ENCODE data around the gene KIRREL1. TPM values are rescaled to one million over a fixed set of nuclear protein-coding genes. Genes with fewer than 3 reads are reported as not detected.
A peak's percentile ranks its signal among the peaks of the same experiment; 100 is the strongest.

Gene KIRREL1
- total RNA-seq, 3 donors from 2014 or later, result 26.1 to 55.5 (median 34.1) TPM

DNA sequence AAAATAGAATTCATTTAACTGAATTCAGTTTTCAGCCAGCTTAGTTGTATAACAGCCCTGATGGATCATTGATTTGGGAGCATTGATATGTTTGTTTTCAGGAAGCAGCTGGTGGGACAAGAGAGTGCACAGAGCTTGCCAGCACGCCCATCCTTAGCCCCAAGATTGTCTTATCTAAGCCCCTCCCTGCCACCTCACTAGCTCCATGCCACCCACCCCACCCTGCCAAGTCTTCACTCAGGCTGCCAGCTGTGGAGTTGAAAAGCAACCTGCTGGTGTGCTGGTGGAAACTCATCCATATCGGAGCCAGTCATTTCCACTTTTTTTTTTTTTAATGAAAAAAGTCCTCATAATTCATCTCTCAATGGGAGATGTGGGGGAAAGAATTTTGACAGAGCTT lies 11.8 kb downstream of the KIRREL1 start:
- TF ChIP-seq POLR2AphosphoS5 (IDR thresholded peaks at IDR 0.05) (no peak), POLR2A (IDR thresholded peaks at IDR 0.05) (no peak)
- TF ChIP-seq, protein P1, sequence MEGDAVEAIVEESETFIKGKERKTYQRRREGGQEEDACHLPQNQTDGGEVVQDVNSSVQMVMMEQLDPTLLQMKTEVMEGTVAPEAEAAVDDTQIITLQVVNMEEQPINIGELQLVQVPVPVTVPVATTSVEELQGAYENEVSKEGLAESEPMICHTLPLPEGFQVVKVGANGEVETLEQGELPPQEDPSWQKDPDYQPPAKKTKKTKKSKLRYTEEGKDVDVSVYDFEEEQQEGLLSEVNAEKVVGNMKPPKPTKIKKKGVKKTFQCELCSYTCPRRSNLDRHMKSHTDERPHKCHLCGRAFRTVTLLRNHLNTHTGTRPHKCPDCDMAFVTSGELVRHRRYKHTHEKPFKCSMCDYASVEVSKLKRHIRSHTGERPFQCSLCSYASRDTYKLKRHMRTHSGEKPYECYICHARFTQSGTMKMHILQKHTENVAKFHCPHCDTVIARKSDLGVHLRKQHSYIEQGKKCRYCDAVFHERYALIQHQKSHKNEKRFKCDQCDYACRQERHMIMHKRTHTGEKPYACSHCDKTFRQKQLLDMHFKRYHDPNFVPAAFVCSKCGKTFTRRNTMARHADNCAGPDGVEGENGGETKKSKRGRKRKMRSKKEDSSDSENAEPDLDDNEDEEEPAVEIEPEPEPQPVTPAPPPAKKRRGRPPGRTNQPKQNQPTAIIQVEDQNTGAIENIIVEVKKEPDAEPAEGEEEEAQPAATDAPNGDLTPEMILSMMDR (IDR thresholded peaks at IDR 0.05), result no peak
- H3K4me3 ChIP-seq, result no peak overlapping the region
- H3K27ac ChIP-seq, result peak overlapping the region; percentile 11 to 98
- H3K4me1 ChIP-seq, result peaks cover 14 to 25% of the 10 kb centered on the region in 2 donors
- H3K27me3 ChIP-seq, result no peaks in the 10 kb centered on the region
- H3K36me3 ChIP-seq, result no peaks in the 10 kb centered on the region
- DNase-seq (ENCODE audit: low spot score in 2 of 2), result no peak
- intact Hi-C loops (cut with DNase I; ENCODE audit: low total_unique reads), result no loop called here
- no peaks in the 10 kb centered on the region for H3K9me3 ChIP-seq

GRCh38 chr1:158007180-158007579 lies 13.7 kb downstream of the KIRREL1 start:
- Histone ChIP-seq H3K9me3 (no peaks in the 10 kb centered on the region), H3K27me3 (no peaks in the 10 kb centered on the region), H3K4me3 (peak overlapping the region in 2 of 3 donors; percentile 9 to 34), H3K4me1 (peaks cover 19 to 24% of the 10 kb centered on the region in 2 donors), H3K27ac (peak overlapping the region; percentile 85 to 98), H3K36me3 (no peaks in the 10 kb centered on the region)
- intact Hi-C loops (cut with DNase I; ENCODE audit: low total_unique reads), result no loop called here
- DNase-seq (ENCODE audit: low spot score in 2 of 2), result no peak
- TF ChIP-seq, protein P1 (IDR thresholded peaks at IDR 0.05), result no peak
- TF ChIP-seq POLR2AphosphoS5 (IDR thresholded peaks at IDR 0.05) (no peak), POLR2A (IDR thresholded peaks at IDR 0.05) (no peak)

- intact Hi-C loops (cut with DNase I; ENCODE audit: low total_unique reads), result no loop called here
- Histone ChIP-seq H3K9me3 (no peaks in the 10 kb centered on the region), H3K36me3 (no peaks in the 10 kb centered on the region), H3K4me1 (peaks cover 19% of the 10 kb centered on the region in 2 donors), H3K4me3 (peak overlapping the region in 2 of 3 donors; percentile 9 to 34), H3K27ac (peak overlapping the region; percentile 85 to 98), H3K27me3 (no peaks in the 10 kb centered on the region)
- TF ChIP-seq POLR2AphosphoS5 (IDR thresholded peaks at IDR 0.05) (no peak), POLR2A (IDR thresholded peaks at IDR 0.05) (no peak)
- TF ChIP-seq, protein P1 (IDR thresholded peaks at IDR 0.05), result no peak
- DNase-seq (ENCODE audit: low spot score in 2 of 2), result no peak
These were observed 14.4 kb downstream of the KIRREL1 start for GRCh38 chr1:158007667-158008386.

DNA sequence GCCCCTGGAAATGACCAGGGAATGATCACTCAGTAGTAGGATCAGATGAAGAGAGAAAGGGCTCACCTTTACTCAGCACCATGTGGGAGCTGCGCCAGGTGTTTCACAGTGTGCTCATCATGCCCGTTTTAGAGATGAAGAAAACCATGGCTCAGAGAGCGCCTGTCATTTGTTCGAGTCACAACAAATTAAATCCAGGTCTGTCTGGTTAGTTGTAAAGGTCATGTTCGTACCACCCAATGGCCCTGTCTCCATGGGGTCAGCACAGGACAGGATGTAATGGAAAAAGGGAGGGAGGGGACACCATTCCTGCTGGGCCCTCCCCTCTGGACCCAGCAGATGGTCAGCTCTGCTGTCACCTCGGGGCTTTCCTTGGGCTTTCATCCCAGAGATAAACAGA lies 15.2 kb downstream of the KIRREL1 start:
- TF ChIP-seq POLR2AphosphoS5 (IDR thresholded peaks at IDR 0.05) (no peak), POLR2A (IDR thresholded peaks at IDR 0.05) (no peak)
- TF ChIP-seq, protein P1 (IDR thresholded peaks at IDR 0.05), result no peak
- Histone ChIP-seq H3K36me3 (no peaks in the 10 kb centered on the region), H3K9me3 (no peaks in the 10 kb centered on the region), H3K4me3 (no peak overlapping the region), H3K27me3 (no peaks in the 10 kb centered on the region), H3K4me1 (peaks cover 17 to 19% of the 10 kb centered on the region in 2 donors), H3K27ac (peak overlapping the region; percentile 85 to 98)
- intact Hi-C loops (cut with DNase I; ENCODE audit: low total_unique reads), result no loop called here
- no peak for DNase-seq (ENCODE audit: low spot score in 2 of 2)

DNA sequence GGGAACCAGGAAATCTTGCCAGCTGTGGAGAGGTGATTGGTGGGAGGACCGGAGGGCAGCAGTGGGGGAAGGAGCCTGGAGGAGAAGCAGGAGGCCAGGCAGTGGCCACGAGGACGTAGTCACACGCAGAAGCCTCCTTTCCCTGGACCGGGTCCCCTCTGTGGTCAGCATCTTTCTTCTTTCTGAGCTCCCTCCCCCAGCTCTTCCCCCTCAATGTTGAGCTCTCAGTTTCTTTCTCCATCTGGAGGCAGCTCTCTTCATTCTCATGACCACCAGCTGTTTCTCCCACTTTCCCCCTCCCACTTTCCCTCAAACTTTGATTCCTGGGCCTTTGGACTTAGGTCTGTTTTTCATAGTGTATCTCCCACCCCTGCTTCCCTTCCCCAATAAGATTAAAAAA lies 18.3 kb downstream of the KIRREL1 start:
- TF ChIP-seq POLR2A (IDR thresholded peaks at IDR 0.05) (no peak), POLR2AphosphoS5 (IDR thresholded peaks at IDR 0.05) (no peak)
- TF ChIP-seq, protein P1 (IDR thresholded peaks at IDR 0.05), result no peak
- Histone ChIP-seq H3K36me3 (no peaks in the 10 kb centered on the region), H3K9me3 (no peaks in the 10 kb centered on the region), H3K4me3 (peak overlapping the region in 1 of 3 donors; percentile 47), H3K27me3 (no peaks in the 10 kb centered on the region), H3K27ac (peak overlapping the region; percentile 85 to 98), H3K4me1 (peaks cover 17 to 19% of the 10 kb centered on the region in 2 donors)
- no peak for DNase-seq (ENCODE audit: low spot score in 2 of 2)
- intact Hi-C loops (cut with DNase I; ENCODE audit: low total_unique reads), result no loop called here

Measured in breast epithelium (tissue), 4 donors.